GM19463 (cell line): ENCODE data around the gene STX17.
"Not testable (repeated sequence)": the region's sequence is repeated elsewhere in the genome, so short reads cannot be mapped to it uniquely, and the experiment has no call there.

Source experiments
- ATAC-seq: cut with Tn5 transposase; IDR thresholded peaks from one replicate; pipeline ENCODE4 v1.9.1; 2021; ENCODE audit warnings: mild to moderate bottlenecking, moderate library complexity; ENCODE audit not compliant: unreplicated experiment

Gene STX17

DNA sequence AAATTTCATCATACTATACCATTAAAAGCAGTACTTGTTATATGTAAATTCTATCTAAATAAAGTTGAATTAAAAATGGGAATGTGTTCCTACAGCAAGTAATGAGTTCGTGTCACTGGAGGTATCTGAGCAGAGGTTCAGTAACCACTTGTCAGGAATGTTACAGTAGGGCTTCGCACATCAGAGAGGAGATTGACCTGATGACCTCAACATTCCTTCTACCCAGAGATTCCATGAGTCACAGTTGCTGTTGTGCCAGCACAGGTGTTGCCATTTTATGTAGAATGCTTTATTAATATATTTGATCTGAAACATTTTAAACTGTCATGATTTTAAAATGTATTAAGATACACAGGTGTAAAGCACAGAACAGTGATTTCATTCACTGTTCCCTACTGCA is 60.3 kb downstream of the STX17 start:
- no peak for ATAC-seq

GRCh38 chr9:99967457-99967856 is 61.0 kb downstream of the STX17 start:
- no peak for ATAC-seq

DNA sequence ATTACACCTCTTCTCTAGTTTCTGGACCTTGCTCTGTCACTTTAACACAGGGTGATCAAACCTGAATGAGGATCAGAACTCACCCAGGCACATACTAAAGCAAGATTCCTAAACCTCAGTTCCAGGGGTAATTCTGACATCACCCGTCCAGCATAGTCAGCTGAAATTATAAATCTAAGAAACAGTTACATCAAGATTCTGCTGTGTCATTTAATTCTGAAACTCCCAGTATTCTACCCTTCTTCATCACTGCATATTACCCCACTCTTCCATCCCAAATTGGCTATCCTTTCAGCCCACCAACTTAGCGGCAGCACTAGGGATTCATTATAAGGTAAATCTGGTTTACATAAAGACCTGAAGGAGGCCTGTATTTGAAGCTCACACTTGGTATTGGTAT is 64.0 kb downstream of the STX17 start:
- no peak for ATAC-seq

- no peak for ATAC-seq
Measured at GRCh38 chr9:99971410-99971809, 65.0 kb downstream of the STX17 start.

DNA sequence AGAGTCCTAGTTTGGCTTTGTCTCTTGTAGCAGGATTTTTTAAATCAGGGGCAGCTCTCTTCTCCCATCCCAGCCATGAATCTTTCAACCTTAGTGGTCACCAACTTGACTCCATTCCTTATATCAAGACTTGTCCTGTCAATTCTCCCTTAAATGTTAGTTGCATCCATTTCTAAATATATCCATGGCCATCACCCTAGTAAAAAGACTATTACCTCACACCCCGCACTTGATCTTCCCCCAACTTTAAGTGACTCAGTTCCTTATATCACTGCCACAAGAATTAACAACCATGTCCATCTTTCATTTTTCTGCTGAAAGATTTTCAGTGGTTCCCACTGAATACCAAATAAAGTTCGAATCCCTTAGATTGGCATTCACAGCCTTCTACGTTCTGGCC is 67.0 kb downstream of the STX17 start:
- no peak for ATAC-seq

DNA sequence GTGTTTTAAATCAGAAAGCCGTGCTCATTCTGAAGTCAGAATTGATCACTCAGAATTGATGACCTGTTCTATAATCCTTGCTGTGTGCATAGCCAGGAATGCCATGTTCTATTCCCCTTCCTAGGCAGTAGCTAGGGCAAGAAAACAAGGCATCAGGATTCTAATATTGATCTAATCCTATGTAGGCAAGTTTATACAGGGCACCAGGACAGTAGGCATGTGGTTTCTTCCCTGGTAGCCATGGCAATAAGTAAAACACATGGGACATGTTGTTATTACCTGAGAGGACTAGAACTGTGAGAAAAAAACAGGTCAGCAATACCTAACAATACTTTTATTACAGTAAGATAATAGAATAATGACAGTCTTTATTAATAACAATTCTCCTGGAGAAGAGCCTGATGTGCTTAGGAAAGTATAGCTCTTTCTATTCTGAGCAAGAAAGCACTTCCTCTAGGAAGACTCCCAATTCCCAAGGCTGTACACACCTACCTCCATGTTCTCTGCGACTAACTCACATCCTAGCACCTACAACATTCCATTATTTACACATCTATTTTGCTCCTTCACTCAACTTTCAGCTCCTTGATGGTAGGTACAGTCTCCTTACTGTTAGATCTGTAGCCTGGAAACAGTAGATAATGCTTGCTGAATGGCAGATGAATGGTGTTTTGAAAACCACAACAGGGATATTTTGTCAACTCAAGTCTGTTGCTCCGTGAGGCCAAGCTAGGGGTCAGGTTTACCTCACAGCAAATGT is 70.8 kb downstream of the STX17 start:
- no peak for ATAC-seq

GRCh38 chr9:99978221-99978620 is 71.8 kb downstream of the STX17 start:
- no peak for ATAC-seq

DNA sequence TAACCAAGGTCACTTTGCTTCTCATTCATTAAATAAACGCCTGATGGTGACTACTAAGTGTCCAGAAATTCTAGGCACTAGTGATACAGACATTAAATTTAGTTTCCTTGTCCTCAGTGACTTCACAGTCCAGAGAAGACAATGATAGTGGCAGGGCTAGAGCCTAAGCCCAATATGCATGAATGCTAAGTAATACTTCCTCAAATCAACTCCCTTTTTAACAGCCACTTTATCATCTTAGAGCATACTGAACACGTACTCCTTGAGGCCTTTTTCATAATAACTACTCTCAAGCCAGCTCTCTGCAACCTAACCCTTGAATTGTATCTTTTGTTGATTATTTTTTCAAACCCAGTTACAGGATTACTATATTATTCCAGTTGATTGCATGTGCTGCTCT is 74.1 kb downstream of the STX17 start:
- no peak for ATAC-seq

GRCh38 chr9:99986642-99987041 is 80.2 kb downstream of the STX17 start:
- ATAC-seq, result no peak

DNA sequence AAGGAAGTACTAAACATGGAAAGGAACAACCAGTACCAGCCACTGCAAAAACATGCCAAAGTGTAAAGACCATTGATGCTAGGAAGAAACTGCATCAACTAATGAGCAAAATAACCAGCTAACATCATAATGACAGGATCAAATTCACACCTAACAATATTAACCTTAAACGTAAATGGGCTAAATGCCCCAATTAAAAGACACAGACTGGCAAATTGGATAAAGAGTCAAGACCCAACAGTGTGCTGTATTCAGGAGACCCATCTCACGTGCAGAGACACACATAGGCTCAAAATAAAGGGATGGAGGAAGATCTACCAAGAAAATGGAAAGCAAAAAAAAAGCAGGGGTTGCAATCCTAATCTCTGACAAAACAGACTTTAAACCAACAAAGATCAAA is 84.1 kb downstream of the STX17 start:
- ATAC-seq, result not testable (repeated sequence)

GRCh38 chr9:99998266-99998665 is 91.8 kb downstream of the STX17 start:
- ATAC-seq, result no peak

- no peak for ATAC-seq
Measured at GRCh38 chr9:99998866-99999265, 92.4 kb downstream of the STX17 start.

DNA sequence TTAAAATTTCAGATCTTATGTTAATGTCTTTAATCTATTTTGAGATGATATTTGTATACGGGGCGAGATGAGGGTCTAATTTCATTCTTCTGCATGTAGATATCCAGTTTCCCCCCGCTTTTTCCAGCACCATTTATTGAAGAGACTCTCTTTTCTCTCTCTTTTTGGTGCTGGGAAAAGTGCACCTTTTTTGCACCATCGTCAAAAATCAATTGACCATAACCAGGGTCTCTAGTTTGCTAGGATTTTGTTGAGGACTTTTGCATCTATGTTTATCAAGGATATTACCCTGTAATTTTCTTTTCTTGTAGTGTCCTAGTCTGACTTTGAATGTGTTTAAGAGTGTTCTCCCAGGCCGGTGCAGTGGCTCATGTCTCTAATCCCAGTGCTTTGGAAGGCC is 93.3 kb downstream of the STX17 start:
- no peak for ATAC-seq

GRCh38 chr9:100011062-100011681 is 104.7 kb downstream of the STX17 start:
- no peak for ATAC-seq

- no peak for ATAC-seq
Measured at GRCh38 chr9:100012279-100012678, 105.8 kb downstream of the STX17 start.

DNA sequence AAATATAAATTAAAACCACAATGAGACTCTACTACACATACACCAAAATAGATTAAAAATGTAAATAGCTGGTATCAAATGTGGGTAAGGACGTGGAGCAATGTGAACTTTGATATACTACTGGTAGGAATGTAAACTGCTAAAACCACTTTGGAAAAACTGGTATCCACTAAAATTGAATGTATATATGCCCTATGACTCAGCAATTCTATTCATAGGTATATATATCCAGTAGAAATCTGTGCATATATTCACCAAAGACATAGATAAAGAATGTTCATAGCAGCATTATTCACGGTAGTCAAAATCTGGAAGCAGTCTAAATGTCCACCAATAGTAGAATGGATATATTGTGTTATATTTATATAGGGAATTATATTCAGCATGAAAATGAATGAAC is 107.1 kb downstream of the STX17 start:
- no peak for ATAC-seq

GRCh38 chr9:100014846-100015245 is 108.4 kb downstream of the STX17 start:
- ATAC-seq, result no peak

DNA sequence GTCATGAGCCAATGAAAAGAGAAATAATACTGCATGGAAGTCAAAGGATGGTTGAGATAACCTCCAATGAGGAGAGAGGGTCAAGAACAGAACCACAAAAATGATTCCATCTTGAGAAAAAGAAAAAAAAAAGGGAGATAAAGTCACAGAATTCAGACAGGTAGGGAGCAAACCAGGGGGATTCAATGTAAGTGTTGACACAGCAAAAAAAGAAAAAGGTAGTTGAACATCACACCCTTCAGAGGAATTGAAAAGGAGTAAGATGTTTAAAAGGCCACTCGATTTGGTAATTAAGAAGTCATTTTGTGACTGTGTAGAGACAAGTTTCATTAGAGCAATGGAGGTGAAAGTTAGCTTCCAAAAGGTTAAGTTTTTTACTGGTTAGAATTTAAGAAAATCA is 113.1 kb downstream of the STX17 start:
- ATAC-seq, result no peak
